ENCODE measurements around the gene CNIH1.

- TF ChIP-seq CTCF (IDR thresholded peaks at IDR 0.05) = no peak
- TF ChIP-seq POLR2A (IDR thresholded peaks at IDR 0.05) = no peak
- no peak for TF ChIP-seq POLR2AphosphoS5 (IDR thresholded peaks at IDR 0.05)
These were observed 9.4 kb upstream of the CNIH1 start for GRCh38 chr14:54450535-54450934.

Data from suprapubic skin (tissue), 4 donors.